ENCODE results near the gene BRIP1.
"Not testable (repeated sequence)": the region's sequence is repeated elsewhere in the genome, so short reads cannot be mapped to it uniquely, and the experiment has no call there.

The BRIP1 gene

DNA sequence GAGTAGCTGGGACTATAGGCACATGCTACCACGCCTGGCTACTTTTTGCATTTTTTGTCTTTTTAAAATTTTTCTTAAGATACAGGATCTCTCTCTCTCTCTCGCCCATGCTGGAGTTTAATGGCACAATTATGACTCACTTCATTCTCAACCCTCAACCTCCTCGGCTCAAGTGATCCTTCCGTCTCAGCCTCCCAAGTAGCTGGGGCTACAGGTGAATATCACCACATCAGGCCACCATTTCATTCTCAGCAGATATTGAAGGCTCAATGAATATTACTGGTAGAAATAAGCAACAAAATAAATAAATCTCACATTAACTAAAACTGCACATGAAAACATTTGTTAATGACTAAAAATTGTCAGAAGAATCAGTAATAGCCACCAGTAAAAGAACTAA, 41.7 kb downstream of the BRIP1 start:
- no peak for FAIRE-seq
- TF ChIP-seq CTCF (IDR thresholded peaks at IDR 0.05; ENCODE audit: insufficient read depth, missing control alignments), result no peak

DNA sequence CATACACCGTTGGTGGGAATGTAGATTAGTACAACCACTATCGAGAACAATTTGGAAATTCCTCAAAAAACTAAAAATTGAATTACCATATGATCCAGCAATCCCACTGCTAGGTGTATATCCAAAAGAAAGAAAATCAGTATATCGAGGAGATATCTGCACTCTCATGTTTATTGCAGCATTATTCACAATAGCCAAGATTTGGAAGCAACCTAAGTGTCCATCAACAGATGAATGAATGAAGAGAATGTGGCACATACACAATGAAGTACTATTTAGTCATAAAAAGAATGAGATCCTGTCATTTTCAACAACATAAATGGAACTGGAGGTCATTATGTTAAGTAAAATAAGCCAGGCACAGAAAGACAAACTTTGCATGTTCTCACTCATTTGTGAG, 44.1 kb downstream of the BRIP1 start:
- not testable (repeated sequence) for DNase-seq (ENCODE audit: insufficient read length, low spot score); FAIRE-seq

More for the DNA sequence above, 41.7 kb downstream of the BRIP1 start:
- no peak for DNase-seq (ENCODE audit: insufficient read length, low spot score)

DNA sequence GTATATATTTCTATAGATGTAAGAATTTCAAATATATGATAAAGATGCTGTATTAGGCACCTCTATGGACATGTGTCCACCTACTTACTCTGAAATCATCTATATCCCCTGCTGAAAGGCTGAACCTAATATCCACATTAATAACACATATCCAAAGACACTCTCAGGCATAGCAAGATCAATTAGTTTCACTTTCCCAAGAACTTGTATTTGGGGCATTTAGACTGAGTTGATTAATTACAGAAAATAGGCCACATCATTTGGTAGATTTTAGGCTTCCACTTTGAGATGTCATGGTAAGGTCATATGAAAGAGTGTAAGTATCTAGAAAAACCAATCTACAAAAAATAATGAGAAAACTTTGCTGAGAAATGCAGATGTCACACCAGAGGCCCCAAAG, 45.1 kb downstream of the BRIP1 start:
- DNase-seq (ENCODE audit: insufficient read length, low spot score), result no peak
- FAIRE-seq, result no peak
- no peak for TF ChIP-seq CTCF (IDR thresholded peaks at IDR 0.05; ENCODE audit: insufficient read depth, missing control alignments)

- FAIRE-seq (no peak), DNase-seq (ENCODE audit: insufficient read length, low spot score) (no peak)
- TF ChIP-seq CTCF (IDR thresholded peaks at IDR 0.05; ENCODE audit: insufficient read depth, missing control alignments), result no peak
Measured at GRCh38 chr17:61817452-61817851, 45.9 kb downstream of the BRIP1 start.

DNA sequence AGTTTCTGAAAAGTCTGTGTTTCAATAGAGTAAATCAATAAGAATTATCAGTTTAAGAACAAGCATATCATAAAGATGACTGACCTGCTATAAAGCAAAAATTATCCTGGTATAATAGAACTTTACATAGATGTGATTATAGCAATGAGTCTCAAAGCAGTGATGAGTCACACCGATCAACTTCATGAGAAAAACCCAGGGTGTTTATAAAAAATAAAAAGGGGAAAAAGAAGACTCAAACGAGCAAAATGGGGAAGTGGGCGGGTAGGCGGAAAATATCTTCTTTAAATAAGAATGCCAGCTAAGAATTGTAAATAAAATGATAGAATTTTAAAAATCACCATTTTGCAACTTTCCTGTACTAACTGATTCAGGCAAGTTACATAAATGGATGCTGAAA, 46.8 kb downstream of the BRIP1 start:
- FAIRE-seq, result no peak
- no peak for DNase-seq (ENCODE audit: insufficient read length, low spot score)
- no peak for TF ChIP-seq CTCF (IDR thresholded peaks at IDR 0.05; ENCODE audit: insufficient read depth, missing control alignments)

- TF ChIP-seq CTCF (IDR thresholded peaks at IDR 0.05; ENCODE audit: insufficient read depth, missing control alignments), result no peak
- FAIRE-seq (no peak), DNase-seq (ENCODE audit: insufficient read length, low spot score) (no peak)
Measured at GRCh38 chr17:61815863-61816503, 47.3 kb downstream of the BRIP1 start.

DNA sequence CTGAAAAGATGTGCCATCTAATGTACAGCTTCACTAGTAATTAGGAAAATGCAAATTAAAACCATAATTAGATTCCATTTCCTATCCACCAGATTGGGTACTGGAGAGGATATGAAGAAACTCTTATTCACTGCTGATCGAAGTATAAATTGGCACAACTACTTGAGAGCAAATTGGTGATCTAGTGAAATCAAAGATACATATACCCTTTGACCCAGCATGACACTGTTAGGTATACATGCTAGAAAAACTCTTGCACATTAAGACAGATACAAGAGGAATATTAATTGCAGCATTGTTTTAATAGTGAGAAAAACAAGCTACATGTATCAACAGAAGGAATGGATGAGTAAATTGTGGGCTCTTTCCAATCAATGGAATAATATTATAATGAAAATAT, 48.8 kb downstream of the BRIP1 start:
- no peak for FAIRE-seq
- TF ChIP-seq CTCF (IDR thresholded peaks at IDR 0.05; ENCODE audit: insufficient read depth, missing control alignments), result no peak
- DNase-seq (ENCODE audit: insufficient read length, low spot score), result no peak

DNA sequence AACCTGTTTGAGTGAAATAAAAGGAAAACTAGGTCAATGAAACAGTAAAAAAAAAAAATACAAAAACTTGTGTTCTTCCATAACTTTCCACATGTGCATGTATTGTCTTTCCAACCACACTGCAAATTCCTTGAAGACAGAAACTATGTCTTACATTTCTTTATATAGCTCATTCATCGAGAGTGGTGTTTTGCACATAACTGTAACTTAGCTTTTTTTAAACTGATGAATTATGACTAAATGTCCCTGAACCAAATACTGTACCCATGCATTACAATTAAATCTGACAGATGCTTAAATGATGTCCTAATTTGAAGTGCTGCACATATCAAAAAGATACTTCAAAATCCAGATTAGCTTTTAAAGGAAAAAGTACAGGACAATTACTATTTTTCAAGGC, 50.1 kb downstream of the BRIP1 start:
- FAIRE-seq (no peak), DNase-seq (ENCODE audit: insufficient read length, low spot score) (no peak)
- no peak for TF ChIP-seq CTCF (IDR thresholded peaks at IDR 0.05; ENCODE audit: insufficient read depth, missing control alignments)
